Stimulated activated CD4-positive, alpha-beta T cell treated with anti-CD3 and anti-CD28 coated beads, Interleukin-4, amount 100 ng/mL, for 1 hour (primary cell): ENCODE measurements around the gene OR2F1.
"Not testable (repeated sequence)": the region's sequence is repeated elsewhere in the genome, so short reads cannot be mapped to it uniquely, and the experiment has no call there.

Source experiments
- DNase-seq: peaks from one replicate; pipeline ENCODE4 v3.0.0-alpha.2; 2020

OR2F1 gene

GRCh38 chr7:144010821-144011220, 56.2 kb downstream of the OR2F1 start:
- not testable (repeated sequence) for DNase-seq

- no peak for DNase-seq
Observed at GRCh38 chr7:144011458-144012230, 57.0 kb downstream of the OR2F1 start.
